Middle frontal gyrus (tissue), 1 donor: ENCODE results near the gene MMP26.

Experiments
- DNase-seq: peaks from one replicate; pipeline ENCODE4 v3.0.0-alpha.2; 2015; ENCODE audit warnings: low spot score; ENCODE audit errors: extremely low spot score

Gene MMP26

GRCh38 chr11:4704054-4704789, at the start of gene MMP26:
TSS of gene MMP26 (plus strand) at chr11:4704784.
- DNase-seq, result no peak

- DNase-seq, result no peak
These were observed 45.7 kb upstream of the MMP26 start for GRCh38 chr11:4658629-4659445.

DNA sequence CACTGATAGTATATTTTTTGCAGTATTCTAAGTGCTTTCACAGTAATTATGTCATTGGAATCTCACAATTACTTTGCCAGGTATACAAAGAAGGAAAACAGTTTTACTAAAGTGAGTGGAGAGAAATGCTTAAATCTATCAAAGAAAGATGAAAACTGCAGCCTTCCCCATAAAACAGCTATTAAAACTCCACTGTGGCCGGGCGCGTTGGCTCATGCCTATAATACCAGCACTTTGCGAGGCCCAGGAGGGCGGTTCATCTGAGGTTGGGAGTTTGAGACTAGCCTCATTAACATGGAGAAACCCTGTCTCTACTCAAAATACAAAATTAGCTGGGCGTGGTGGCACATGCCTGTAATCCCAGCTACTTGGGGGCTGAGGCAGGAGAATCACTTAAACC, 41.7 kb upstream of the MMP26 start:
- DNase-seq, result no peak

- DNase-seq, result no peak
These were observed 40.4 kb upstream of the MMP26 start for GRCh38 chr11:4664183-4664582.

- DNase-seq, result no peak
These were observed 39.8 kb upstream of the MMP26 start for GRCh38 chr11:4664786-4665185.

GRCh38 chr11:4665424-4665823, 39.2 kb upstream of the MMP26 start:
- DNase-seq, result no peak

DNA sequence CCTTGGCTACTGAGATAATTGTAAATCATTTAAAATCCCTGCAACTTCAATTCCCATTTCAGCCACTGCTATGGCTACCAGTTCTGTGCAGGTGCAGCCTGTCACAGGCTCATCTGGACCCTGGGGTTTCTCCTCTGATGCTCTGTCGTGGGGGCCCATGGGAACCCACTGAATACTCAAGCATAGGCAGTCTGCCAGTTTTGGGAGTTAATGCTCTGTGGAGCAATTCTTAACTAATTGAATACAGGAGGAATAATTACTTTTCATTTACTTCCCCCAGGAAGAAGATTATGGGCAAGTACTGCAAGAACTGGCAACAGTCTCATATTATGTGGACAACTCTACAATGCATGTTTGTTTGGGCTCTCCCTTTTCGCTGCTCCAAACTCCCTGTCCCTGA, 32.8 kb upstream of the MMP26 start:
- no peak for DNase-seq

DNA sequence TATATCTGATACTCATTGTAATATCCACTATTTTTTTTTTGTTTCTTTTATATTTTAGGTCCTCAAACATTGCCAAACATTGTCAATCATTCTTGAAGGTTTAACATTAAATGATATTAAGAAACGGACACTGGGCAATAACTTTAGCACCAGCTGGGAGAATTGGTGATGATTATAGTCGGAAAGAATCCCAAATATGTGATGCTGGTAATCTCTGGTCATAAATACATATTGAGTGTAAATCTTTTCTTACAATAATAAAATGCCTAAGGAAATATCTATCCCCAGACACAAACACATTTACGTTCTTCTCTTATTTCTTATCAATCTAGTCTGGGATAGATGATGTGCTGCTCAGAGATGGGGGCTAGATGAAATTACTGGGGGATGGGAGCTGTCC, 32.1 kb upstream of the MMP26 start:
- DNase-seq, result no peak

GRCh38 chr11:4673781-4674180, 30.8 kb upstream of the MMP26 start:
- DNase-seq, result no peak

DNA sequence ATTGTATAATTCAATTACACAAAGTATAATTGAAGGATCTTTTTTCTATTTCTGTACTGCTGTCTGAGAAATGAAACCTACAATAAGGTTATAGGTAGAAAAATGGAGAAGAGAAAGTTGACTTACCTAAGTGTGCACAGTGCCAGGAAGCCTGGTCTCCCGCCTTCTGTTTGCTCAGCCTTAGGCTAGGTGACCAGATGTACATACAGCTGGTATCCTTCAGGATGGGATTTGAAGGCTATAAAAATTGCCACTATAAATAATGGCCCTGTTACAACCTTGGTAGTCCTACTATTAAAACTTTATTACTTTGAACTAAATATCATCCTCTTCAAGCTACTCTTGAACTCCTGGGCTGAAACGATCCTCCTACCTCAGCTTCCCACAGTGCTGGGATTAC, 26.6 kb upstream of the MMP26 start:
- no peak for DNase-seq

GRCh38 chr11:4680341-4680740, 24.2 kb upstream of the MMP26 start:
- no peak for DNase-seq

GRCh38 chr11:4682623-4683419, 21.8 kb upstream of the MMP26 start:
- no peak for DNase-seq

DNA sequence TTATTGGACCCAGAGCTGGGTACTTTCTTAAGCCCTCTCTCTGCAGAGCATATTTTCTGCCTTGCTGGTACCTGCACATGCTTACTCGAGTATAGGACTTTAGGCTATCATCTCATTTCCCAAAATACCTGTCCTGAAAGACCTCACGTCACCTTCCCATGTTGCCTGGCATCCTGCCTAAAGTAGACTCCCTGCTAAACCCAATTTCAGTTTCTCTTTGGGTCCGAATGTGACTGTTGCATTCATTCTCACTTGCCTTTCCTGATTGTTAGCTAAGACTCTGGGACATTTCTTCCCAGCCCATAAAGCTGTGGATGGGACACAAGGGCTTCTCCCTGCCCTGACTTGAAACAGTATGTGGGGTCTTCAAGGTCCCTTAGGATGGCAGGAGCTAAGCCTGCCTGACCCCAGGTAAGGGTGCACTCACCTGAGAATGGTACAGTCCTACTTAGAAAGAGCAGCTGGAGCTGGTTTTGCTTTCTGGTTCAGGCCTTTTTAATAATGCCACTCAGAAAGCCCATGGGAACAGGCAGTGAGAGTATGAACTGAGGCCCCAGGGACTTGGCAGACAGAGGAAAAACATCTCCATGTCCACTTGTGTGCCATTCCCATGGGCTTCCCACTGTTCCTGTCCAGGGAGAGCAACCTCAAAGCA, 19.8 kb upstream of the MMP26 start:
- no peak for DNase-seq

DNA sequence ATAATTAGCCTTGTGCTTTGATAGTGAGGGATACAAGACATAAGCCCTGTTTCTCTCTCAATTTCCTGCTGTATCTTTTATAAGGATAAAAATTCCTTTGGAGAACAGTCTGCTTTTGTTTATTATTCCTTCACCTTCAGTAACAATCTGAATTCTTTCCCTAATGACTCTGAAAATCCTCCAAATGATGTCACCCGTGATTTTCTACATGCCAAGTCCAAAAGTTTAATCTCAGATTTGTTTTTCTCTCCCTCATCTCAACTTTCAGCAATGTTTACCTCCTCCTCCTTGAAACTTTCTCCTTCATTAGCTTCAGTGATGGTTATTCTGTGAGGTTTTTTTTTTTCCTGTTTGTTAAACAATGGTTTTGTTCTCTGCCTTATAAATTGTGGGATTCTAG, 9.1 kb upstream of the MMP26 start:
- DNase-seq, result no peak

GRCh38 chr11:4697585-4697984, 7.0 kb upstream of the MMP26 start, which contains the start of gene OR51E2:
TSS of gene OR51E2 (minus strand) at chr11:4697853. CDS start at chr11:4682711, 15,142 bp downstream.
- no peak for DNase-seq

DNA sequence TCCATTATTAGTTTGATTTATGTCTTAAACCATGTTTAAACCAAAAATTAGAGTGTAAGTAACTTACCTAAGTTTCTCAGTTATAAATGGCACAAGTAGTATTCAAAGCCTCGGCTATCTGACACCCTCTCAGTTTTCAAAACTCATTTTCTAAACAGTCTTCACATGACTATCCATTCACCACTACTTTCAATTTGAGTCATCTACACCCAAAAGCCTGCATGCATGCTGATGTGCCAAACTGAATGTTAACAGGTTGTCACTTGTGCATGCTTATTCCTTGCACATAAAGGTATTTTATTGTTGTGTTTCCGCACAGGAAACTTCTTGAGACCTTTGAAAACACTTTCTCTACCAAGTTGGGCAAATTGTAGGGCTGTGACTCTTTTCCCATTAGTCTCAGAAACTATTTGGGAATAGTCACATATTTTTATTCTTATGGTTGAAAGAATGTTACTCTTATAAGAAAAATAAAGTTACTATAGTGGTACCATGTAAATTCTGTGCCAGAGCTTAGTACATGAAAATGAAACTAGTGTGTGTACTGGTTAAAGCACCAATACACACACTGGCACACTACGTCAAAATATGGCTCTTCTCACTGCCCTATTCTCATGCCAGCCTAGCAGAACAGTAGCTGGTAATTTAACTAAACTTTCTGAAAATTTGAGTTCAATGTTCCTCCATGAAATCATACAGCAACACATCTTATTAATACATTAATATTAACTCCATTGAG, 4.7 kb upstream of the MMP26 start:
- no peak for DNase-seq

GRCh38 chr11:4700436-4700820, 4.2 kb upstream of the MMP26 start:
- no peak for DNase-seq

DNA sequence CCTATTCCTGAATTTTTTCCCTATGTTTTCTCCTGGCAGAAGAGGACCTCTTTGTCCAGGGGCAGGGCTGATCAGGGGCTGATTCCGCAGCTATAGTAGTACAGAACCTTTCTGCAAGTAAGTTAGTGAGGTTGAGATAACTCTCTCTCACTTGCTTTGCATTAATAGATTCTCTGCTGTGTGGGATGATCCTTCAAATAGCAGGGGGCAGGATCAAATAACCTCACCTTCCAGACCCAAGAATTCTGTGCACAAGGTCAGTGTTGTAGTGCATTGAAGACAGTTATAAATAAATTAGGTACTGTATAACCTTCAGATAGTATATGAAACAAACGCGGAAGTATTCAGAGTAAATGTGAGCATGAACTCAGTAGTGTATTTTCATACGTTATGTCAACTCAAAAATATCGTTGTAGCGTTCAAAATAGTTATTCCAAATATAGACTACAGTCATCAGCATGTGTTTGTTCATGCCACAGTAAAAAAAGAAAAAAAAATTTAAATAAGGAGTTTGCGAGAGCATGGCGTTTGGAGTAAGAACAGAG, 278 bp downstream of the MMP26 start:
- DNase-seq, result no peak

DNA sequence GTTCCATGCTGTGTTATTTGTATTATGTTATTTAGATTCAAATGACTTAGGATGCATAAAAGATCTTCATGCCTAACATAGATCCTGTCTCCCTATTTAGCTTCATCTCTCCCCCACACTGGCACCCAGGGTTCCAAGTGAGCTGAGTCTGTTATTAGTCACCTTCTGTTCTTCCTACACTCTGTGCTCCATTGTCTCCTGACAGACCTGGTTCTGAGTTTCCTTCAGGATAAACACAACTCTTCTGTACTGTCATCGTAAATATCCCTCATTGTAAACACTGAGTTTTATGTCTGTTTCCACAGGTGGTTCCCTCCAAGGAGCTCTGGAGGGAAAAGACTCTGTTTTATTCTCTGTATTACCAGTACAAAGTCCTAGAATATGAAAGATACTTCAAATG, 8.7 kb downstream of the MMP26 start:
- DNase-seq, result no peak

GRCh38 chr11:4714300-4714699, 9.7 kb downstream of the MMP26 start:
- no peak for DNase-seq
